DOHH2 (cell line): ENCODE measurements around the gene NYAP1.

ENCODE experiments used
- H3F3A ChIP-seq: fragments of 200-600 bp; sonication (generic), shearing (Covaris generic); 2 replicates; pipeline ENCODE4 v1.6.0; 2016; ENCODE audit warnings: antibody characterized with exemption, mild to moderate bottlenecking; ENCODE audit not compliant: control insufficient read depth, insufficient read depth
- H3K27ac ChIP-seq: fragments of 200-600 bp; sonication (generic); 2 replicates; pipeline ENCODE4 v1.5.1; 2014; ENCODE audit warnings: low read depth, mild to moderate bottlenecking, low read length, moderate library complexity
- H3K27me3 ChIP-seq: fragments of 200-600 bp; sonication (generic); 2 replicates; pipeline ENCODE4 v1.6.1; 2014; ENCODE audit warnings: mild to moderate bottlenecking, low read length, mixed read lengths; ENCODE audit not compliant: control insufficient read depth
- H3K36me3 ChIP-seq: fragments of 200-600 bp; sonication (generic); 2 replicates; pipeline ENCODE4 v1.6.1; 2014; ENCODE audit warnings: mild to moderate bottlenecking, low read length, moderate library complexity, mixed read lengths; ENCODE audit not compliant: control insufficient read depth
- H3K4me1 ChIP-seq: fragments of 200-600 bp; sonication (generic); 2 replicates; pipeline ENCODE4 v1.6.1; 2014; ENCODE audit warnings: mild to moderate bottlenecking, low read length, mixed read lengths; ENCODE audit not compliant: control insufficient read depth
- H3K4me2 ChIP-seq: fragments of 200-600 bp; sonication (generic); 2 replicates; pipeline ENCODE4 v1.6.0; 2014; ENCODE audit warnings: mild to moderate bottlenecking, low read length, moderate library complexity
- H3K4me3 ChIP-seq: fragments of 200-600 bp; sonication (generic); 2 replicates; pipeline ENCODE4 v1.5.1; 2014; ENCODE audit warnings: mild to moderate bottlenecking, low read length, mixed read lengths
- H3K79me2 ChIP-seq: fragments of 200-600 bp; sonication (generic); 2 replicates; pipeline ENCODE4 v1.6.1; 2014; ENCODE audit warnings: mild to moderate bottlenecking, low read length, mixed read lengths; ENCODE audit not compliant: control insufficient read depth
- H3K9me2 ChIP-seq: fragments of 200-600 bp; sonication (generic); replicated peaks from 2 replicates; pipeline ENCODE4 v1.6.1; 2014; ENCODE audit warnings: mild to moderate bottlenecking, low read length, mixed read lengths; ENCODE audit not compliant: control insufficient read depth
- H3K9me3 ChIP-seq: fragments of 200-600 bp; sonication (generic); 2 replicates; pipeline ENCODE4 v1.6.1; 2014; ENCODE audit warnings: antibody characterized with exemption, low read length, mixed read lengths; ENCODE audit not compliant: control insufficient read depth, insufficient read depth
- H4K20me1 ChIP-seq: fragments of 200-600 bp; sonication (generic); 2 replicates; pipeline ENCODE4 v1.6.0; 2014; ENCODE audit warnings: low read depth, mild to moderate bottlenecking, antibody characterized with exemption, low read length, moderate library complexity; ENCODE audit not compliant: control insufficient read depth, insufficient read depth
- EZH2phosphoT487 ChIP-seq: fragments of 200-600 bp; sonication (generic); IDR thresholded peaks from 2 replicates; pipeline ENCODE4 v1.6.1; 2017; ENCODE audit warnings: borderline replicate concordance, mild to moderate bottlenecking, antibody characterized with exemption, low read length, moderate library complexity, mixed read lengths
- TF ChIP-seq, protein P1 (sequence below): fragments of 200-600 bp; sonication (generic); IDR thresholded peaks from one replicate; pipeline ENCODE4 v1.5.1; 2014; ENCODE audit warnings: antibody characterized with exemption, mild to moderate bottlenecking, low read depth, low read length; ENCODE audit not compliant: poor library complexity, severe bottlenecking

NYAP1 gene

GRCh38 chr7:100510437-100511239 is 26.9 kb downstream of the NYAP1 start:
- H3K9me3 ChIP-seq, result no peaks in the 10 kb centered on the region
- no peak overlapping the region for H3K4me3 ChIP-seq
- no peaks in the 10 kb centered on the region for H3F3A ChIP-seq
- no peaks in the 10 kb centered on the region for H3K79me2 ChIP-seq
- peaks cover 8% of the 10 kb centered on the region for H3K4me1 ChIP-seq
- no peaks in the 10 kb centered on the region for H3K9me2 ChIP-seq
- no peaks in the 10 kb centered on the region for H3K36me3 ChIP-seq
- H3K27ac ChIP-seq, result no peak overlapping the region
- TF ChIP-seq EZH2phosphoT487, result no peak
- TF ChIP-seq, protein P1, sequence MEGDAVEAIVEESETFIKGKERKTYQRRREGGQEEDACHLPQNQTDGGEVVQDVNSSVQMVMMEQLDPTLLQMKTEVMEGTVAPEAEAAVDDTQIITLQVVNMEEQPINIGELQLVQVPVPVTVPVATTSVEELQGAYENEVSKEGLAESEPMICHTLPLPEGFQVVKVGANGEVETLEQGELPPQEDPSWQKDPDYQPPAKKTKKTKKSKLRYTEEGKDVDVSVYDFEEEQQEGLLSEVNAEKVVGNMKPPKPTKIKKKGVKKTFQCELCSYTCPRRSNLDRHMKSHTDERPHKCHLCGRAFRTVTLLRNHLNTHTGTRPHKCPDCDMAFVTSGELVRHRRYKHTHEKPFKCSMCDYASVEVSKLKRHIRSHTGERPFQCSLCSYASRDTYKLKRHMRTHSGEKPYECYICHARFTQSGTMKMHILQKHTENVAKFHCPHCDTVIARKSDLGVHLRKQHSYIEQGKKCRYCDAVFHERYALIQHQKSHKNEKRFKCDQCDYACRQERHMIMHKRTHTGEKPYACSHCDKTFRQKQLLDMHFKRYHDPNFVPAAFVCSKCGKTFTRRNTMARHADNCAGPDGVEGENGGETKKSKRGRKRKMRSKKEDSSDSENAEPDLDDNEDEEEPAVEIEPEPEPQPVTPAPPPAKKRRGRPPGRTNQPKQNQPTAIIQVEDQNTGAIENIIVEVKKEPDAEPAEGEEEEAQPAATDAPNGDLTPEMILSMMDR, result no peak
- H3K4me2 ChIP-seq, result no peak overlapping the region
- no peaks in the 10 kb centered on the region for H4K20me1 ChIP-seq
- peaks cover 25% of the 10 kb centered on the region for H3K27me3 ChIP-seq

- no peaks in the 10 kb centered on the region for H3K9me2 ChIP-seq
- peaks cover 18% of the 10 kb centered on the region for H3K27me3 ChIP-seq
- TF ChIP-seq, protein P1, result no peak
- TF ChIP-seq EZH2phosphoT487, result no peak
- no peaks in the 10 kb centered on the region for H4K20me1 ChIP-seq
- H3K79me2 ChIP-seq, result no peaks in the 10 kb centered on the region
- H3K4me2 ChIP-seq, result no peak overlapping the region
- H3K9me3 ChIP-seq, result no peaks in the 10 kb centered on the region
- H3F3A ChIP-seq, result 0 out of 2 replicates have a peak, but pooled peaks cover 2% of the 10 kb centered on the region
- H3K4me1 ChIP-seq, result peaks cover 22% of the 10 kb centered on the region
- H3K27ac ChIP-seq, result no peak overlapping the region
- H3K4me3 ChIP-seq, result no peak overlapping the region
- H3K36me3 ChIP-seq, result no peaks in the 10 kb centered on the region
These were observed 29.6 kb downstream of the NYAP1 start for GRCh38 chr7:100513212-100513810.

DNA sequence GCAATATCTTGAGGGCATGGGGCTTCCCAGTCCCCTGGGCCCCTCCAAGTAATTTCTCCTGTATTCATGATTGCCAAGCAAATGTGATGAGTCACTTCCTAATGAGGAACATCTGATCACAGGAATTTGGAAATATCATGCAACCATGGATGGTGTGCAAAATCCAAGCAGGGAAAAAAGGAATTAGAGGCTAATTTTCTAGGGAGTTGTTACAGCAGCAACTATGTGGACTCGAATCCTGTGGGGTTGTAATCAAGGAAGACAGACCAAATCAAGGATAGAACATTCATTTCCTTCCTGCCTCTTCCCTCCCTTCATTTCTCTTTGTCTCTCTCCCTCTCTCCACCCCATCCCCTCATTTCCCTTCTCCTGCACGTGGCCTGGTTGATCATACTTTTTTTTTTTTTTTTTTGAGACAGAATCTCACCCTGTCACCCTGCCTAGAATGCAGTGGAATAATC is 31.4 kb downstream of the NYAP1 start:
- peaks cover 14% of the 10 kb centered on the region for H3K27me3 ChIP-seq
- H4K20me1 ChIP-seq, result no peaks in the 10 kb centered on the region
- H3F3A ChIP-seq, result 0 out of 2 replicates have a peak, but pooled peaks cover 2% of the 10 kb centered on the region
- no peaks in the 10 kb centered on the region for H3K9me2 ChIP-seq
- H3K27ac ChIP-seq, result no peak overlapping the region
- no peaks in the 10 kb centered on the region for H3K79me2 ChIP-seq
- no peaks in the 10 kb centered on the region for H3K9me3 ChIP-seq
- peak overlapping the region; percentile 3; the same call in 1 of the 2 replicates for H3K4me2 ChIP-seq
- H3K4me1 ChIP-seq, result peaks cover 22% of the 10 kb centered on the region
- TF ChIP-seq, protein P1, result no peak
- no peak for TF ChIP-seq EZH2phosphoT487
- no peak overlapping the region for H3K4me3 ChIP-seq
- H3K36me3 ChIP-seq, result no peaks in the 10 kb centered on the region
